Right lobe of liver (tissue), 6 donors: ENCODE measurements around the gene PTPA. TPM values are rescaled to one million over a fixed set of nuclear protein-coding genes. Genes with fewer than 3 reads are reported as not detected.

Source experiments
- ATAC-seq, 4 donors: fragments of 200-7000 bp; cut with Tn5 transposase; one replicate each; pipeline ENCODE4 v1.9.1; 2020; ENCODE audit warnings: mild to moderate bottlenecking in 4 of 4, moderate library complexity in 4 of 4
- DNase-seq, 3 donors: peaks; one replicate each; pipeline ENCODE4 v3.0.0-alpha.2; 2020
- H3K27ac ChIP-seq, 3 donors: fragments of 200-600 bp; one replicate each; pipeline ENCODE4 v1.8.0; 2022
- H3K27me3 ChIP-seq, 2 donors: fragments of 200-600 bp; one replicate each; pipeline ENCODE4 v1.8.0; 2022
- H3K36me3 ChIP-seq, 4 donors: fragments of 200-600 bp; sonication (generic) in 1 of 4; one replicate each; pipeline versions ENCODE4 v1.5.1 to v1.8.0; 2017 to 2022; ENCODE audit warnings: control low read depth in 1 of 4
- H3K4me1 ChIP-seq, 4 donors: fragments of 200-600 bp; sonication (generic) in 1 of 4; one replicate each; pipeline versions ENCODE4 v1.5.1 to v1.8.0; 2017 to 2022; ENCODE audit warnings: control low read depth in 1 of 4
- H3K4me3 ChIP-seq, 3 donors: fragments of 200-600 bp; one replicate each; pipeline ENCODE4 v1.8.0; 2022
- H3K9me3 ChIP-seq, 4 donors: fragments of 200-600 bp; sonication (generic) in 1 of 4; one replicate each; pipeline versions ENCODE4 v1.5.1 to v1.8.0; 2017 to 2022; ENCODE audit warnings: control low read depth in 1 of 4
- POLR2A ChIP-seq: fragments of 450-650 bp; IDR thresholded peaks from one replicate; pipeline ENCODE4 v1.6.1; 2017; ENCODE audit warnings: antibody characterized with exemption, mild to moderate bottlenecking
- WGBS: methylation state at CpG from one replicate; pipeline ENCODE4 v1.1.6; 2018; ENCODE audit warnings: low coverage, low lambda C conversion rate; ENCODE audit not compliant: insufficient coverage; ENCODE audit errors: missing lambda C conversion rate; 5-methylcytosine and 5-hydroxymethylcytosine counted together
- intact Hi-C, 2 donors: fragments of 100-400 bp; cut with DNase I; formaldehyde crosslinking; loops; one replicate each; pipeline versions ENCODE4 v1.11.2 to v1.14.1; 2022
- total RNA-seq, 6 experiments: library from RNA; depleted of rRNA in 2 of 6; stranded (reverse); fragments of >200 nt in 2 of 6; fragmentation: NEBNext Ultra II Directional in 3 of 6; extraction: Animal tissue kit (Norgen Biotek cat#: 25700) in 3 of 6; gene quantifications; one replicate each; pipeline versions ENCODE4 v1.1.0 to v1.2.4, GENCODE V29; 2016 to 2023
- TF ChIP-seq, protein P1 (sequence below), 4 donors: fragments of 200-600 bp in 3 of 4; fragments of 450-650 bp in 1 of 4; IDR thresholded peaks; one replicate each; pipeline versions ENCODE4 v1.5.1 to v1.8.0; 2016 to 2022; ENCODE audit warnings: antibody characterized with exemption in 4 of 4, mild to moderate bottlenecking in 2 of 4
- donor health status: DM: no; HTN: yes; CAD: no.
- donor health status: DM: no; HTN: no; CAD: no.
- donor health status: DM: no; HTN: no; CAD: no.
- donor health status: DM: no; HTN: yes; CAD: no.
- donor health status: DM: no; HTN: yes; CAD: no.

The PTPA gene
- total RNA-seq, 6 experiments from 2014 or later = 55.4 to 123 (median 62.0) TPM

DNA sequence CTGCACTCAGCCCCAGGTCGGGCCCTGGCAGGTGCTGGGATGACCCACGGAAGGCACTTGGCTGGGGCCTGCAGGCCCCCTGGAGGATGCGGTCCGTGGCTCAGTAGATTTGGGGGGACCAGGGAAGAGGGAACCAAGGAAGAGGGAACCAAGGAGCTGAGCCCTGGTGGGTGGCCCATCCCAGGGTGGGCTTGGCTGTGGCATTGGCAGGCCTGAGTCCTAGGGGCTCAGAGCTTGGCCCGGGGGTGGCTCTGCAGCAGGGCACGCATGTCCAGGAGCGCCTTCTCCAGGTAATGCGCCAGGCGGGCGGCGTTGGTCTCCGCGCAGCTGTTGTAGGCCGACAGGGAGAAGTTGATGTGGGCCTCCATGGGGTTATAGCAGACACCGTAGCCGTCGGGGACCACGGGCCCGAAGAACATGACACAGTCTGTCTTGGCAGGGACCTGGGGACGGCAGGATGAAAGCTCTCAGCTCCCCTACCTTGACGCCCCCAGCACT is 16.0 kb upstream of the PTPA start:
- TF ChIP-seq POLR2A = no peak
- TF ChIP-seq, protein P1, sequence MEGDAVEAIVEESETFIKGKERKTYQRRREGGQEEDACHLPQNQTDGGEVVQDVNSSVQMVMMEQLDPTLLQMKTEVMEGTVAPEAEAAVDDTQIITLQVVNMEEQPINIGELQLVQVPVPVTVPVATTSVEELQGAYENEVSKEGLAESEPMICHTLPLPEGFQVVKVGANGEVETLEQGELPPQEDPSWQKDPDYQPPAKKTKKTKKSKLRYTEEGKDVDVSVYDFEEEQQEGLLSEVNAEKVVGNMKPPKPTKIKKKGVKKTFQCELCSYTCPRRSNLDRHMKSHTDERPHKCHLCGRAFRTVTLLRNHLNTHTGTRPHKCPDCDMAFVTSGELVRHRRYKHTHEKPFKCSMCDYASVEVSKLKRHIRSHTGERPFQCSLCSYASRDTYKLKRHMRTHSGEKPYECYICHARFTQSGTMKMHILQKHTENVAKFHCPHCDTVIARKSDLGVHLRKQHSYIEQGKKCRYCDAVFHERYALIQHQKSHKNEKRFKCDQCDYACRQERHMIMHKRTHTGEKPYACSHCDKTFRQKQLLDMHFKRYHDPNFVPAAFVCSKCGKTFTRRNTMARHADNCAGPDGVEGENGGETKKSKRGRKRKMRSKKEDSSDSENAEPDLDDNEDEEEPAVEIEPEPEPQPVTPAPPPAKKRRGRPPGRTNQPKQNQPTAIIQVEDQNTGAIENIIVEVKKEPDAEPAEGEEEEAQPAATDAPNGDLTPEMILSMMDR (IDR thresholded peaks at IDR 0.05) = no peak
- ATAC-seq = no peak
- intact Hi-C loops = no loop called here
- Histone ChIP-seq H3K4me3 (no peak overlapping the region), H3K36me3 (peaks cover 0 to 41% (median 17%) of the 10 kb centered on the region in 4 donors), H3K27me3 (no peaks in the 10 kb centered on the region), H3K4me1 (peaks cover 0 to 9% (median 2%) of the 10 kb centered on the region in 4 donors), H3K27ac (no peak overlapping the region), H3K9me3 (no peaks in the 10 kb centered on the region)
- DNase-seq = peak in 1 of 3 donors; percentile 44
- WGBS = 98% methylated on average over 13 of the region's 21 CpGs

DNA sequence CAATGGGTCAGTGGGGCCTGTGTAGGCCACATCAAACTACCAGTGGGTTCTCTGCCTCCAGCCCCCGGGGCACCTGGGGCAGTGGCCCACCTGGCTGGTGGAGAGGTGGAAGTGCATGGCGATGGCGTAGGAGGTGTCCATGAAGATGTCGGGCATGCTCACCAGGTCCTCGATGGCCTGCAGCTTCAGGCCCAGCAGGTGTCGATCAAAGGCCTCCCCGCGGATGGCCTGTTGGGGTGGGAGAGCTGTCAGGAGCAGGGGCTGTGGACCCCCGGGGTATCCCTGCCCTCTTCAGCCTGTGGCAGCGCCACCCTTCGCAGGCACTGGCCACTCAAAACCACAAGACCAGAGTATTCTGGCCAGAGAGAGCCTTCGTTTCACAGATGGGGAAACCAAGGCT is 15.3 kb upstream of the PTPA start:
- H3K36me3 ChIP-seq = peaks cover 0 to 44% (median 17%) of the 10 kb centered on the region in 4 donors
- intact Hi-C loops = no loop called here
- H3K9me3 ChIP-seq = no peaks in the 10 kb centered on the region
- no CpG with 5 or more reads among the region's 12 CpGs for WGBS
- DNase-seq = peak in 1 of 3 donors; percentile 45
- TF ChIP-seq, protein P1 (IDR thresholded peaks at IDR 0.05) = no peak
- TF ChIP-seq POLR2A = no peak
- ATAC-seq = no peak
- H3K27ac ChIP-seq = no peak overlapping the region
- H3K4me1 ChIP-seq = peaks cover 0 to 8% (median 0%) of the 10 kb centered on the region in 4 donors
- no peak overlapping the region for H3K4me3 ChIP-seq
- no peaks in the 10 kb centered on the region for H3K27me3 ChIP-seq

DNA sequence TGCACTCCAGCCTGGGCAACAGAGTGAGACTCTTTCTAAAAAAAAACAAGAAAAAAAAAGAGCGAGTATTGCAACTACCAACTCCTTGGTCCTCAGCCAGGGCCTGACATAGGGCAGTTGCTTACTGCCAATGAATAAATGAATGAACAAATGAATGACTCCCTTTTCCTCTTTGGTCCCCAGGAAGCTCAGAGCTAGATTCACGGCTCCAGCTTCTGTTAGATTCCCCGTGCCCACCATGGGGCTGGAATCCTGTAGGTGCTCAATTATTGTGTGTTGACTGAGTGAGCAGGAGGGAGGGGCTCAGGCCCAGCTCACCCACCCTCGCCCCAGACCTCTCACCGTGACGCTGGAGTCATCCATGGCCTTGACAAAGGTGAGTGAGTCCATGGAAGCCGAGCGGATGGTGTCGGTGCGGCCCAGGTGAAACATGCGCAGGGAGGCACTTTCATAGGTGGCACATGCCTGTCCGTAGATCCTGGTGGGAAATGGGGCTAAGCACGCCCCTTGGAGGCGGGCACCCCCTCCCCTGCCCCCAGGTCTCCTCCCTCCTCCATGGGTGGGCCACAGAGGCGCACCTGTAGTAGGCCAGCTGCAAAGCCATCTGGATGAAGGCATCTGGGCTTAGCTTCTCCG is 13.4 kb upstream of the PTPA start:
- TF ChIP-seq POLR2A = no peak
- TF ChIP-seq, protein P1 (IDR thresholded peaks at IDR 0.05) = no peak
- no peak for ATAC-seq
- Histone ChIP-seq H3K27me3 (no peaks in the 10 kb centered on the region), H3K4me3 (no peak overlapping the region), H3K36me3 (peaks cover 0 to 44% (median 20%) of the 10 kb centered on the region in 4 donors), H3K4me1 (peaks cover 0 to 8% (median 0%) of the 10 kb centered on the region in 4 donors), H3K9me3 (no peaks in the 10 kb centered on the region), H3K27ac (no peak overlapping the region)
- 88% methylated on average over 5 of the region's 16 CpGs for WGBS
- intact Hi-C loops = no loop called here
- DNase-seq = peak in 1 of 3 donors; percentile 37

DNA sequence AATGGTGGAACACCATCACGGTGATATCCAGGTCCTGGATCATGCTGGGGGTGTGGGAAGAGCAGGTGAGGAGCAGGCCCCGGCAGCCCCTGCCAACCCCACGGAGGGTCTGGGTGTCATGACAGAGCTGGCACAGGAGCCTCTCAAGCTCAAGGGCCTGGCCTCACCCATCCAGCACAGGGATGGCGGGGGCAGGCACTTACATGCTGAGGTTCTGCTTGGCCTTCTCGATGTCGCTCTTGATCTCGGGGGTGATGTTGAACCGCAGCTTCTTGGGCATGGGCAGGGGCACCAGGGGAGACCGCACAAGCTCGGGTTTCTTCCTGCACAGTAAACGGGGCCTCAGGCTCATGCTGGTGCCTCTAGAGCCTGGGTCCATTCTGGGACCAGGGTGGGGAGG is 12.9 kb upstream of the PTPA start:
- no peak for DNase-seq
- intact Hi-C loops = no loop called here
- no peak for TF ChIP-seq POLR2A
- TF ChIP-seq, protein P1 (IDR thresholded peaks at IDR 0.05) = no peak

More for the DNA sequence above, 12.9 kb upstream of the PTPA start:
- no CpG with 5 or more reads among the region's 11 CpGs for WGBS
- no peak overlapping the region for H3K27ac ChIP-seq
- no peak for ATAC-seq
- peaks cover 0 to 8% (median 0%) of the 10 kb centered on the region in 4 donors for H3K4me1 ChIP-seq
- H3K27me3 ChIP-seq = no peaks in the 10 kb centered on the region
- H3K4me3 ChIP-seq = no peak overlapping the region
- H3K36me3 ChIP-seq = peaks cover 0 to 44% (median 20%) of the 10 kb centered on the region in 4 donors
- no peaks in the 10 kb centered on the region for H3K9me3 ChIP-seq
